ENCODE results near the gene FAM9A. TPM values are rescaled to one million over a fixed set of nuclear protein-coding genes. Genes with fewer than 3 reads are reported as not detected.
"Not testable (repeated sequence)": the region's sequence is repeated elsewhere in the genome, so short reads cannot be mapped to it uniquely, and the experiment has no call there.

The FAM9A gene
- polyA plus RNA-seq, 12 donors = 0.23 TPM; not detected in 11

DNA sequence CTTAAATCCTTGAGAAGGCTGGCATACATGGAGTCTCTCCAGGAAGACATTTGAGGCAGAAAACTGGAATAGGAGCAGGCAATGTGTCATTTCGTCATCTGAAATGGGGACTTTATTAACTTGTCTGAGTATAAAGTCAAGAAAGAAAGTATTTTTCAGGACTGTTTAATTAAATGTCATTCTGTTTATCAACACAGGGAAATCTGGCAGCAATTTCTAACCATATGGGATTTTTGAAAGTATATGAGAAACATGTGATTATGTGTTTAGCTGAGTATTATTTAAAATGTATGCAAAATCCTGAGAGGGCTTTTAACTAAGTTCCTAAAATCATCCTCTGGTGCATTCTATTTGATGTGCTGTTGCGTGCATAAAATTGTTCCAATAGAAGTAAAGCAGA, 3.9 kb upstream of the FAM9A start:
- no peak for DNase-seq

DNA sequence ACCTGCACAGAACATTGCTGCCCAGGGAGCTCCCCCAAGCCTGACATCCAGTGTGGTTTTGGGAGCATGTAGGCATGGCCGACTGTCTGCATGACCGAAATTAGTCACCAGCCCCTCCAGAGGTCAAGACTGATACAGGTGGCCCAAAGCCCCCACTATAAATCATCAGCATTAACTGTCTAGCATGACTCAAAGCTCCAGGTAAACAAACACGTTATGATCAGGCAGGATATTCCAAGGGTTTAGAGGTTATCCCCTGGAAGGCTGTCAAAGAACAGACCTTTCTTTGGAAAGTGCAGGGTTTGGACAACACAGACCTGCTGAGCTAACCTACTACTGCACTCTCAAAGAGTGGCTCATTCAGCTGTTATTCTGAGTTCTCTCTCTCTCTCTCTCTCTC, 2.1 kb upstream of the FAM9A start:
- no peak for DNase-seq

GRCh38 chrX:8800351-8800750, 832 bp downstream of the FAM9A start:
- DNase-seq = not testable (repeated sequence)

GRCh38 chrX:8799281-8799680, 1.9 kb downstream of the FAM9A start:
- DNase-seq = not testable (repeated sequence)

DNA sequence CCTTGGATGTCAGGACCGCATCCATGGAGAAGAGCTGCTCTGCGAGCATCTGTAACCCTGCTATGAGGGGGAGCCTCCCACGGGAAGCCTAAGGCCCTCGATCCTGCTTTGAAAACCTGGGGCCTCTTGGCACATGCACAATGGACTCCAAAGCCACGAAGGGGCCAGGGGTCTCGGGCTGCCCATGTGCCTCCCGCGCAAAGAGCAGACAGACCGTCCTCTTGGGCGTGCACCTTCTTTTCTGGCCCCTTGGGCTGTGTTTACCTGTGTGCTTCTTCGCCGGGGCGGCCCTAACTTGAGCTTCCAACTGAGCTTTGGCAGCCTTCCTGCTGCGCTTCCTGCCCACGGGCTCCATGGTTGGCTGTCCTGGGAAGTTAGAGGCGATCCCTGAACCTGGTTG, 2.5 kb downstream of the FAM9A start:
- DNase-seq = not testable (repeated sequence)

DNA sequence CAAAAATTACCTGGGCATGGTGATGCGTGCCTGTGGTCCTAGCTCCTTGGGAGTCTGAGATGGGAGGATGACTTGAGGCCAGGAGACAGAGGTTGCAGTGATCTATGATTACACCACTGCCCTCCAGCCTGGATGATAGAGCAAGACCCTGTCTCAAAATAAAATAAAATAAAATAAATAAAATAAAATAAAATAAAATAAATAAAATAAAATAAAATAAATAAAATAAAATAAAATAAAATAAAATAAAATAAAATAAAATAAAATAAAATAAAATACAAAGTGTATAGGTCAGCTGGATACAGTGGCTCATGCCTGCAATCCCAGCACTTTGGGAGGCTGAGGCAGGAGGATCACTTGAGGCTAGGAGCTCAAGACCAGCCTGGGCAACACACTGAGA, 14.1 kb downstream of the FAM9A start:
- DNase-seq = not testable (repeated sequence)

GRCh38 chrX:8784162-8784561, 17.0 kb downstream of the FAM9A start:
- DNase-seq = no peak

DNA sequence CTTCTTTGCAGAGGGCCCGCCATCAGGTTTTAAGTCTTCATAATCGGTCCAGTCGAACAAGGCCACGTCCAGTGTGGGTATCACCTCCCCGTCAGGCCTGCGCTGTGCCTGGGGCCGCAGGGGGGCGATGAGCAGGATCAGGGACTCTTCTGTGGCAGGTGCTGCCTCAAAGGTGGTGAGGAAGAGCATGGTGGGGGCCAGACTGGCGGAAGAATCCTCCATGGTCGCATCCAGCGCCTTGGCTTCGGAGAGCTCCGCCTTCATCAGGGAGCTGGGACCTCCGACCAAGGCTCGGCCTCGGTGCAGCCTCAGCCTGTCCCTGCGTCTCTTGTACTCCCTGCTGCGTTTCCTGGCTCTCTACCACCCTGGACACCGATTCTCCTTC, 17.5 kb downstream of the FAM9A start:
- DNase-seq = no peak

DNA sequence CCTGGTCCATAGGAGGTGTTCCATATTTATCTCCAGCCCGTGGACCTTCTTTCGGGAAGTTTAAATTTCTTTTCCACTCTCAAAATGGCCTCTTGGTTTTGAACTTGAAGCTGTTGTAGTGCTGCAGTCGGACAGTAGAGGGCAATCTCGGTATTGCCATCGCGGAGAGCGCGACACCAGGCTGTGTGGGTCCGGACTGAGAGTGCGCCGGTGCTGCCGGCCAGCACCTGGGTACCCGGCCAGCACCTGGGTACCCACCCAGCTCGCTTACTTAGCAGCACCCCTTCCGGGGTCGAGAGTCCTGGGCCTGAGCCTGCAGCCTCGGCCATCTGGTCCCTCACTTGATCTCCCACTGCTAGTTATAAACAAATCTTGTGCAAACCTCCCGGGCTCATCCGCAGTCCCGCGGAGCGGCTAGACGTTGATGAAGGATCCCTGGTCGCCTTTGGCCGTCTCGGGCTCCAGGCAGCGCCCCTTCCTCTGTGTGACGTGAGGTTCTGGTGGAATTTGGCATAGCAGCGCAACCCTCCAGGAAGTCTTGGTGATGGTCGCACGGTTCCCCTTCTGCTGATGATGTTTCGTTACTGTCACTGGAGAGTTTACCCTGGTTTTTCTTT, 18.0 kb downstream of the FAM9A start:
- DNase-seq = peak; percentile 28

GRCh38 chrX:8782595-8782994, 18.6 kb downstream of the FAM9A start:
- no peak for DNase-seq

DNA sequence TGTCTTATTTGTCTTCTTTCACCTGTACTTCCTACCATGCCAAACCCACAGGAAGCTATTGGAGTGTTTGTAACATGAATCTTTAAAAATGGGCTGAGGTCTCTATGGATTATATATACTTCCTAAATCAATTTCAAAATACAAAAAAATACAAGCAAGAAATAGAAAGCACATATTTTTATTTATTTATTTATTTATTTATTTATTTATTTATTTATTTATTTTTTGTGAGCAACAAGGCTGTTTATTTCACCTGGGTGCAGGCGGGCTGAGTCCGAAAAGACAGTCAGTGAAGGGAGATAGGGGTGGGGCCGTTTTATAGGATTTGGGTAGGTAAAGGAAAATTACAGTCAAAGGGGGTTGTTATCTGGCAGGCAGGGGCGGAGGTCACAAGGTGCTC, 19.3 kb downstream of the FAM9A start:
- DNase-seq = not testable (repeated sequence)

GRCh38 chrX:8773117-8773516, 28.1 kb downstream of the FAM9A start:
- DNase-seq = no peak

DNA sequence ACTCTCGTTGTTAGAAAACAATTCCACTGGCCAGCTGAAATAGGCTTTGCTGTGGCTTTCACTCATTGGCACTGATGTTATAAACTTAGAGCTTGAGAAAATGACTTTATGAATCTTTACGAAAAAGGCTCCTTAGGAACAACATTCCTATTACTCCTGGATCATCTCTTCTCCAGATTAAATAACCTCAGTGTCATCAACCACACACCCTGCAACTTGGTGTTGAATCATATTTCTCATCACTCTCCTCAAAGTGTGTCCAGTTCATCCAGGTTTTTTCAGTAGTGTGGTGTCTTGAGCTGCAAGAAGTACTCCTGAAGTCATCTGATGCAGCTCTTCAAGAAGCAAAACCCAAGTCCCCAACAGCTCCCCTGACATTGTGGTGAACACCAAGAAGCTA, 41.2 kb downstream of the FAM9A start:
- DNase-seq = no peak

GRCh38 chrX:8758706-8759105, 42.5 kb downstream of the FAM9A start:
- not testable (repeated sequence) for DNase-seq

DNA sequence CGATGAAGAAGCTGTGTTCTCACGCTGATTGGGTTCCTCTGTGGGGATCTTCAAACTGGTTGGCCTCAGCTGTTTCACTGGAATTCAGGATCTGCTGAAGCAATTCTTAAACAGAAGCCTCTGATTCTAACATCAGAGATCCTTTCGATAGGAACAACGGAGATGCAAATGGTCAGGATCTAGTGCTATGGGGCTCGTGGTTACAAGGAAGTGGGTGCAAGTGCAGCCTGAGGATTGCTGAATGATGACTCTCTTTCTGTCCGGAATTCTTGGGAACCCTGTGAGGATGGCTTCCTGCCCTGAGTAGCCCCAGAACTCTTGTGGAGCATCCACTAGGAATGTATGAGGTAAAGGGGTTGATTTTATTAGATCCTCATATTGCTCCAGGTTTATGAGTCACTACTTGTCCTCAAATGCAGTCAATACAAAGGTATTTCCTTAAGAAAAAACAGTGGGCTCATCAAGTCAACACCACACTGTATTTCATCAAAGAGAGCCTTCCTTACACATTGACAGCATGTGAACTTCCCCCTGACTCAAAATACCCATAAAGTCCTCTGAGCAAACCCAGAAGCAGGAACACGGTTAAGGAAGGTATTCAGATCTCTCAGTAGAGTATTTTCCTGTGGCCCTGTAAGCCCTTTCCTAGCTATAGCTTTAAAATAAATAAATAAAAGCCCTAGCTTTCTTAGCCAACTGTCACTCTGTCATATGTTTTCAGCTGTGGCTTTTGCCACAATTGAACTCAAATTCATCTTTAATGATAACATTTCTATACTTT, 43.4 kb downstream of the FAM9A start:
- DNase-seq = not testable (repeated sequence)

GRCh38 chrX:8755813-8756212, 45.4 kb downstream of the FAM9A start:
- DNase-seq = no peak

GRCh38 chrX:8755116-8755515, 46.1 kb downstream of the FAM9A start:
- DNase-seq = no peak

GRCh38 chrX:8749697-8750096, 51.5 kb downstream of the FAM9A start:
- no peak for DNase-seq

- DNase-seq = no peak
These were observed 52.3 kb downstream of the FAM9A start for GRCh38 chrX:8748855-8749254.

DNA sequence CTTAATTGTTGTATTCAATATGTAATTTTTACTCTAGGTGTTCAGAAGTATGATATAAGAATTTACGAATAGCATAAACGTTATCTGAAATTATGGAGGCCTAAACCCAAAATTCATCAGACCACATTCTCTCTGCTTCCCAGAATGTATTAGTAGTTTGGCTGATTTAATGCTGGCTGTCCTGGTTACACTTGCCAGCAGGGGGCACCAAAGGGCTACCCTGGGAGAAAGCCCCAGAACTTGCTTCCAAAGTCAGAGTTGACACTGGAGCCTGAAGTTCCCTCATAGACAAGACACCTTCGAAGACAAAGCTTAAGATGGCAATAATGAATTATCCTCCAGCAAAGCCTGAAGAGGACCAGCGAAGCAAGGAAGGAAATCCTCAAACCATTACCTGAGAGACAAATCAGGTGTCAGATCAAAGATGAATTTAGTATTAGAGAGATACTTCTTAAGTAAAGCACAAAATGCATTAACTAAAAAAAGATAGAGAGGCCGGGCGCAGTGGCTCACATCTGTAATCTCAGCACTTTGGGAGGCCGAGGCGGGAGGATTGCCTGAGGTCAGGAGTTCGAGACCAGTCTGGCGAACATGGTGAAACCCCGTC, 58.0 kb downstream of the FAM9A start:
- no peak for DNase-seq

GRCh38 chrX:8741981-8742380, 59.2 kb downstream of the FAM9A start:
- DNase-seq = no peak

Measured in muscle of arm (tissue), 12 donors.